Mucosa of descending colon (tissue), 3 donors: Measurements from ENCODE around the gene TRAT1. TPM values are rescaled to one million over a fixed set of nuclear protein-coding genes. Genes with fewer than 3 reads are reported as not detected.
"Not testable (repeated sequence)": the region's sequence is repeated elsewhere in the genome, so short reads cannot be mapped to it uniquely, and the experiment has no call there.

Experiments
- ATAC-seq: fragments of 200-7000 bp; cut with Tn5 transposase; one replicate; pipeline ENCODE4 v1.9.1; 2020; ENCODE audit warnings: mild to moderate bottlenecking, moderate library complexity
- DNase-seq, 3 donors: peaks; one replicate each; pipeline ENCODE4 v3.0.0-alpha.2; 2020
- H3K36me3 ChIP-seq: fragments of 200-600 bp; one replicate; pipeline ENCODE4 v1.8.0; 2021; ENCODE audit warnings: low read depth, mild to moderate bottlenecking
- H3K4me1 ChIP-seq: fragments of 200-600 bp; one replicate; pipeline ENCODE4 v1.8.0; 2021; ENCODE audit warnings: low read depth, mild to moderate bottlenecking
- H3K4me3 ChIP-seq: fragments of 200-600 bp; one replicate; pipeline ENCODE4 v1.8.0; 2021; ENCODE audit warnings: mild to moderate bottlenecking
- H3K9me3 ChIP-seq: fragments of 200-600 bp; one replicate; pipeline ENCODE4 v1.8.0; 2021; ENCODE audit warnings: mild to moderate bottlenecking
- CTCF ChIP-seq: fragments of 200-600 bp; IDR thresholded peaks from one replicate; pipeline ENCODE4 v1.8.0; 2022; ENCODE audit warnings: antibody characterized with exemption, mild to moderate bottlenecking
- intact Hi-C, 2 donors: fragments of 100-400 bp; cut with DNase I in 1 of 2; cut with micrococcal nuclease in 1 of 2; formaldehyde crosslinking; loops; one replicate each; pipeline versions ENCODE4 v1.11.0 to v1.11.1; 2022; cut with DNase I, micrococcal nuclease
- total RNA-seq, 3 donors: library from RNA; stranded (reverse); fragmentation: NEBNext Ultra II Directional in 2 of 3; extraction: Animal tissue kit (Norgen Biotek cat#: 25700) in 2 of 3; gene quantifications; one replicate each; pipeline versions ENCODE4 v1.2.1 to v1.2.4, GENCODE V29; 2021 to 2023
- donor health status: DM: no; HTN: no; CAD: no; lungs with moderate emphysema.
- donor health status: DM: no; HTN: no; CAD: no.
- donor health status: DM: no; HTN: yes; CAD: no.

The TRAT1 gene
- total RNA-seq, 3 donors from 2014 or later: 0.60 to 1.3 (median 0.78) TPM

GRCh38 chr3:108804437-108804836 is 18.1 kb upstream of the TRAT1 start:
- intact Hi-C loops: no loop called here
- no peaks in the 10 kb centered on the region for H3K9me3 ChIP-seq
- no peak overlapping the region for H3K4me3 ChIP-seq
- TF ChIP-seq CTCF: no peak
- no peaks in the 10 kb centered on the region for H3K36me3 ChIP-seq
- DNase-seq (no peak), ATAC-seq (no peak)
- peaks cover 4% of the 10 kb centered on the region for H3K4me1 ChIP-seq

- no peak for TF ChIP-seq CTCF
- ATAC-seq (peak; percentile 89), DNase-seq (peak in 2 of 3 donors; percentile 30 to 73)
- H3K36me3 ChIP-seq: no peaks in the 10 kb centered on the region
- peaks cover 4% of the 10 kb centered on the region for H3K4me1 ChIP-seq
- intact Hi-C loops: no loop called here
- H3K9me3 ChIP-seq: no peaks in the 10 kb centered on the region
- no peak overlapping the region for H3K4me3 ChIP-seq
These were observed 17.6 kb upstream of the TRAT1 start for GRCh38 chr3:108804966-108805365.

GRCh38 chr3:108806316-108806715 is 16.3 kb upstream of the TRAT1 start:
- DNase-seq (no peak), ATAC-seq (peak; percentile 74)
- TF ChIP-seq CTCF: no peak
- H3K4me3 ChIP-seq: no peak overlapping the region
- peaks cover 4% of the 10 kb centered on the region for H3K4me1 ChIP-seq
- H3K36me3 ChIP-seq: no peaks in the 10 kb centered on the region
- intact Hi-C loops: no loop called here
- H3K9me3 ChIP-seq: no peaks in the 10 kb centered on the region

GRCh38 chr3:108818404-108818803 is 4.2 kb upstream of the TRAT1 start:
- Histone ChIP-seq H3K4me3 (no peak overlapping the region), H3K4me1 (no peaks in the 10 kb centered on the region), H3K36me3 (no peaks in the 10 kb centered on the region), H3K9me3 (no peaks in the 10 kb centered on the region)
- ATAC-seq (peak; percentile 91), DNase-seq (peak in 1 of 3 donors; percentile 56)
- peak; percentile 35 for TF ChIP-seq CTCF
- intact Hi-C loops: no loop called here

- H3K36me3 ChIP-seq: no peaks in the 10 kb centered on the region
- no peak for TF ChIP-seq CTCF
- DNase-seq: no peak
- no peak overlapping the region for H3K4me3 ChIP-seq
- intact Hi-C loops: no loop called here
- no peak for ATAC-seq
- H3K9me3 ChIP-seq: no peaks in the 10 kb centered on the region
- no peaks in the 10 kb centered on the region for H3K4me1 ChIP-seq
These were observed 2.0 kb upstream of the TRAT1 start for GRCh38 chr3:108820586-108820985.

- no peaks in the 10 kb centered on the region for H3K4me1 ChIP-seq
- no peak for ATAC-seq
- no peaks in the 10 kb centered on the region for H3K9me3 ChIP-seq
- no peaks in the 10 kb centered on the region for H3K36me3 ChIP-seq
- no peak for TF ChIP-seq CTCF
- no peak for DNase-seq
- intact Hi-C loops: no loop called here
- H3K4me3 ChIP-seq: no peak overlapping the region
These were observed 641 bp downstream of the TRAT1 start for GRCh38 chr3:108823227-108823626.

- intact Hi-C loops, H3K9me3 ChIP-seq, H3K4me3 ChIP-seq, DNase-seq, H3K4me1 ChIP-seq, H3K36me3 ChIP-seq, ATAC-seq: not testable (repeated sequence)
These were observed 1.2 kb downstream of the TRAT1 start for GRCh38 chr3:108823803-108824202.
